ENCODE data around the gene ARHGEF6.

DNA sequence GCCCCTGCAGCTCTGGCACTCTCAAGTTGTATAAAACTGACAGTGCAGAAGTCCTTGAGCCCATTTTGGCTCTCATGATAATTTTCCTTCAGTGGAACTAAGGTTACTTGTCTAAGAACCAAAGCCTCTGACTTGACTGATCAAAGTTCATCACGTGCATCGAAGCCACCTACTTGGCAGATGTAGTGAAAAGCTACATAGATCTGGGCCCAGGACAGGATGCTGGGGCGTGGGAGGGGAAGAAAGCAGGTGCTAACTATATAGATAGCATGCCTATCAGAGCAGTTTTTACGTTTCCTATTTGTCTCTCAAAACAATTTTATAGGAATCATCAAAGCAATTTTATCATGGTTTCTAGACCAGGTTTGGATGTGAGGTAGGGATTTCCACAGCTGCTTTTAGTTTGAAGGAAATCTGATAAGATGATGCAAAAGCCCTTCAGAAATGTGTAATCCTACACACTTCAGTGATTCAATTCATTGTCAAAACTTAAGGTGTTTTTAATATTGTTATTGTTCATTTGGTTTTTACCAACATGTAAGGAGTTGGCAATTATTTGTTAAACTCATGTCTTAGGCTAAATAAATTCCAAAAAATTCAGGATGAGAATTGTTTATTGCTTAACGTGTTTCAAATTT lies 134.0 kb downstream of the ARHGEF6 start:
- TF ChIP-seq, protein P1, sequence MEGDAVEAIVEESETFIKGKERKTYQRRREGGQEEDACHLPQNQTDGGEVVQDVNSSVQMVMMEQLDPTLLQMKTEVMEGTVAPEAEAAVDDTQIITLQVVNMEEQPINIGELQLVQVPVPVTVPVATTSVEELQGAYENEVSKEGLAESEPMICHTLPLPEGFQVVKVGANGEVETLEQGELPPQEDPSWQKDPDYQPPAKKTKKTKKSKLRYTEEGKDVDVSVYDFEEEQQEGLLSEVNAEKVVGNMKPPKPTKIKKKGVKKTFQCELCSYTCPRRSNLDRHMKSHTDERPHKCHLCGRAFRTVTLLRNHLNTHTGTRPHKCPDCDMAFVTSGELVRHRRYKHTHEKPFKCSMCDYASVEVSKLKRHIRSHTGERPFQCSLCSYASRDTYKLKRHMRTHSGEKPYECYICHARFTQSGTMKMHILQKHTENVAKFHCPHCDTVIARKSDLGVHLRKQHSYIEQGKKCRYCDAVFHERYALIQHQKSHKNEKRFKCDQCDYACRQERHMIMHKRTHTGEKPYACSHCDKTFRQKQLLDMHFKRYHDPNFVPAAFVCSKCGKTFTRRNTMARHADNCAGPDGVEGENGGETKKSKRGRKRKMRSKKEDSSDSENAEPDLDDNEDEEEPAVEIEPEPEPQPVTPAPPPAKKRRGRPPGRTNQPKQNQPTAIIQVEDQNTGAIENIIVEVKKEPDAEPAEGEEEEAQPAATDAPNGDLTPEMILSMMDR (IDR thresholded peaks at IDR 0.05; ENCODE audit: low read depth, low read length, missing input control): no peak
- TF ChIP-seq, protein P2, sequence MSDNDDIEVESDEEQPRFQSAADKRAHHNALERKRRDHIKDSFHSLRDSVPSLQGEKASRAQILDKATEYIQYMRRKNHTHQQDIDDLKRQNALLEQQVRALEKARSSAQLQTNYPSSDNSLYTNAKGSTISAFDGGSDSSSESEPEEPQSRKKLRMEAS (IDR thresholded peaks at IDR 0.05): no peak
- no peak for TF ChIP-seq ATF3 (IDR thresholded peaks at IDR 0.05)
- no peak for TF ChIP-seq REST (IDR thresholded peaks at IDR 0.05)
- TF ChIP-seq YY1 (IDR thresholded peaks at IDR 0.05): no peak
- no peak for TF ChIP-seq SP1 (IDR thresholded peaks at IDR 0.05)
- no peak for TF ChIP-seq EGR1 (IDR thresholded peaks at IDR 0.05; ENCODE audit: low read depth in 2 of 2)
- TF ChIP-seq RXRA (IDR thresholded peaks at IDR 0.05): no peak
- TF ChIP-seq, protein P3, sequence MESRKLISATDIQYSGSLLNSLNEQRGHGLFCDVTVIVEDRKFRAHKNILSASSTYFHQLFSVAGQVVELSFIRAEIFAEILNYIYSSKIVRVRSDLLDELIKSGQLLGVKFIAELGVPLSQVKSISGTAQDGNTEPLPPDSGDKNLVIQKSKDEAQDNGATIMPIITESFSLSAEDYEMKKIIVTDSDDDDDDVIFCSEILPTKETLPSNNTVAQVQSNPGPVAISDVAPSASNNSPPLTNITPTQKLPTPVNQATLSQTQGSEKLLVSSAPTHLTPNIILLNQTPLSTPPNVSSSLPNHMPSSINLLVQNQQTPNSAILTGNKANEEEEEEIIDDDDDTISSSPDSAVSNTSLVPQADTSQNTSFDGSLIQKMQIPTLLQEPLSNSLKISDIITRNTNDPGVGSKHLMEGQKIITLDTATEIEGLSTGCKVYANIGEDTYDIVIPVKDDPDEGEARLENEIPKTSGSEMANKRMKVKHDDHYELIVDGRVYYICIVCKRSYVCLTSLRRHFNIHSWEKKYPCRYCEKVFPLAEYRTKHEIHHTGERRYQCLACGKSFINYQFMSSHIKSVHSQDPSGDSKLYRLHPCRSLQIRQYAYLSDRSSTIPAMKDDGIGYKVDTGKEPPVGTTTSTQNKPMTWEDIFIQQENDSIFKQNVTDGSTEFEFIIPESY (IDR thresholded peaks at IDR 0.05): no peak
- TF ChIP-seq TAF1 (conservative IDR thresholded peaks at IDR 0.05): no peak
- TF ChIP-seq RAD21 (IDR thresholded peaks at IDR 0.05): no peak
- TF ChIP-seq GABPA (IDR thresholded peaks at IDR 0.05 in 1 of 2, conservative IDR thresholded peaks at IDR 0.05 in 1 of 2): no peak
- no peak for TF ChIP-seq JUND (IDR thresholded peaks at IDR 0.05)

Data from liver (tissue), 3 donors.